GM12878 (cell line): ENCODE results near the gene RERE. TPM values are rescaled to one million over a fixed set of nuclear protein-coding genes. Genes with fewer than 3 reads are reported as not detected.

Experiments used
- ATAC-seq: fragments of 200-7000 bp; cut with Tn5 transposase; 3 replicates; pipeline ENCODE4 v1.9.1; 2020; ENCODE audit warnings: mild to moderate bottlenecking, moderate library complexity
- BruUV-seq: library from RNA; stranded (reverse); fragments of 400-500 nt; replicated peaks from 2 replicates; lab custom pipeline; 2021; lab: Mats Ljungman, UMichigan
- CTCF ChIA-PET: fragments of 300-600 bp; sonication (Branson Sonifier 250); formaldehyde crosslinking; extraction: SDS; loops from one replicate; lab custom pipeline; 2021; ENCODE audit warnings: inconsistent platforms; lab: Yijun Ruan, JAX
- POLR2A ChIA-PET: fragments of 350-600 bp; formaldehyde crosslinking; extraction: SDS; loops from one replicate; lab custom pipeline; 2021; ENCODE audit warnings: inconsistent platforms; lab: Charles Lee
- RAD21 ChIA-PET: fragments of 300-600 bp; sonication (Branson Sonifier 250); formaldehyde crosslinking; loops from one replicate; lab custom pipeline; 2023; ENCODE audit warnings: antibody characterized with exemption; ENCODE audit not compliant: unreplicated experiment; lab: Charles Lee
- SMC1A ChIA-PET: fragments of 300-600 bp; sonication (Branson Sonifier 250); formaldehyde crosslinking; loops from one replicate; lab custom pipeline; 2023; ENCODE audit not compliant: unreplicated experiment, uncharacterized antibody; lab: Charles Lee
- DNase-seq: peaks from one replicate; pipeline ENCODE4 v3.0.0-alpha.2; 2011; ENCODE audit warnings: low read depth, low spot score
- FAIRE-seq: peaks from 3 replicates; lab custom pipeline; 2011; peaks lifted over from hg19 to GRCh38; lab: Jason Lieb, UNC
- H2AFZ ChIP-seq: 2 replicates; pipeline ENCODE4 v1.6.0; 2011; ENCODE audit warnings: low read depth, low read length, control low read depth; ENCODE audit not compliant: control insufficient read depth
- H3K27ac ChIP-seq: 2 replicates; pipeline ENCODE4 v1.5.1; 2011; ENCODE audit warnings: control low read depth; ENCODE audit not compliant: control insufficient read depth, insufficient read depth
- H3K27me3 ChIP-seq, 2 experiments: replicated peaks in 1 of 2; 2 replicates each; pipeline versions ENCODE4 v1.6.0 to v1.6.1; 2011; ENCODE audit warnings: low read length in 1 of 2; ENCODE audit not compliant: control insufficient read depth in 2 of 2, insufficient read depth in 2 of 2
- H3K36me3 ChIP-seq, 2 experiments: 2 replicates each; pipeline ENCODE4 v1.5.1; 2011; ENCODE audit warnings: low read length in 1 of 2; ENCODE audit not compliant: control insufficient read depth in 2 of 2, insufficient read depth in 2 of 2
- H3K4me1 ChIP-seq: 2 replicates; pipeline ENCODE4 v1.6.1; 2011; ENCODE audit warnings: mild to moderate bottlenecking, low read length, moderate library complexity, mixed read lengths; ENCODE audit not compliant: control insufficient read depth, insufficient read depth
- H3K4me2 ChIP-seq: 2 replicates; pipeline ENCODE4 v1.6.0; 2011; ENCODE audit warnings: control low read depth; ENCODE audit not compliant: control insufficient read depth, insufficient read depth
- H3K4me3 ChIP-seq: fragments of 200-600 bp; sonication (generic); 2 replicates; pipeline ENCODE4 v1.5.1; 2016
- H3K79me2 ChIP-seq: 2 replicates; pipeline ENCODE4 v1.6.0; 2011; ENCODE audit warnings: low read length; ENCODE audit not compliant: control insufficient read depth, insufficient read depth
- H3K9ac ChIP-seq: 2 replicates; pipeline ENCODE4 v1.8.0; 2011; ENCODE audit warnings: low read length, control low read depth, mixed read lengths; ENCODE audit not compliant: control insufficient read depth, insufficient read depth
- H3K9me3 ChIP-seq: replicated peaks from 3 replicates; pipeline ENCODE4 v1.5.1; 2011; ENCODE audit warnings: mild to moderate bottlenecking, low read length; ENCODE audit not compliant: control insufficient read depth, insufficient read depth
- H4K20me1 ChIP-seq: 2 replicates; pipeline ENCODE4 v1.6.0; 2011; ENCODE audit not compliant: control insufficient read depth, insufficient read depth
- ASH2L ChIP-seq: fragments of 300-600, 200-600 bp; sonication (generic); IDR thresholded peaks from 2 replicates; pipeline ENCODE4 v1.6.1; 2017; ENCODE audit warnings: low read depth, mild to moderate bottlenecking, borderline replicate concordance
- EP300 ChIP-seq, 2 experiments: fragments of 150-350 bp in 1 of 2; IDR thresholded peaks; 2 replicates each; pipeline ENCODE4 v1.6.1; 2011 to 2012; ENCODE audit warnings: low read depth in 2 of 2, low read length in 2 of 2, borderline replicate concordance in 1 of 2, improper control_type of control experiment in 1 of 2, inconsistent platforms in 1 of 2; ENCODE audit not compliant: control insufficient read depth in 1 of 2
- KAT2A ChIP-seq: conservative IDR thresholded peaks from 2 replicates; pipeline ENCODE4 v1.6.1; 2011; ENCODE audit warnings: low read depth, low read length; ENCODE audit not compliant: control insufficient read depth
- POLR2A ChIP-seq: IDR thresholded peaks from 2 replicates; pipeline ENCODE4 v1.6.1; 2011; ENCODE audit warnings: low read depth, mild to moderate bottlenecking, low read length
- TCF3 ChIP-seq: IDR thresholded peaks from 2 replicates; pipeline ENCODE4 v1.6.1; 2012; ENCODE audit warnings: low read depth, mild to moderate bottlenecking, low read length, borderline replicate concordance; ENCODE audit not compliant: insufficient read depth
- WRNIP1 ChIP-seq: IDR thresholded peaks from 2 replicates; pipeline ENCODE4 v1.6.1; 2011; ENCODE audit warnings: low read depth, low read length, improper control_type of control experiment, borderline replicate concordance
- WGBS: methylation state at CpG from one replicate; pipeline ENCODE4 v1.1.6; 2016; ENCODE audit warnings: low lambda C conversion rate; ENCODE audit not compliant: insufficient replicate concordance, insufficient coverage; ENCODE audit errors: missing lambda C conversion rate; 5-methylcytosine and 5-hydroxymethylcytosine counted together
- in situ Hi-C: fragments of 300-500 bp; cut with MboI; formaldehyde crosslinking; loops from 9 replicates; pipeline ENCODE4 v1.14.3; 2018; ENCODE audit warnings: mixed read lengths
- intact Hi-C: fragments of 100-400 bp; cut with micrococcal nuclease; formaldehyde crosslinking; loops from one replicate; pipeline ENCODE4 v1.14.2; 2022; ENCODE audit not compliant: unreplicated experiment
- polyA plus RNA-seq, 11 experiments: library from polyadenylated mRNA; depleted of rRNA in 4 of 11; unstranded in 6 of 11; stranded (reverse) in 5 of 11; fragments of >200 nt; fragmentation: Nextera tagmentation in 4 of 11; fragmentation: Illumina TruSeq in 1 of 11; extraction: Ambion mirVana in 4 of 11; extraction: Trizol in 1 of 11; gene quantifications; 1 replicate in 1 of 11; 2 replicates in 10 of 11; pipeline versions ENCODE4 v1.2.1 to v1.2.3, GENCODE V29; 2011 to 2016; ENCODE audit warnings: inconsistent platforms in 2 of 11, missing spikeins in 2 of 11, low read depth in 1 of 11
- total RNA-seq, 4 experiments: library from RNA; depleted of rRNA in 3 of 4; stranded (reverse); fragments of >200 nt in 3 of 4; fragmentation: Illumina TruSeq in 1 of 4; extraction: Trizol in 1 of 4; gene quantifications; 2 replicates each; pipeline versions ENCODE4 v1.2.1 to v1.2.3, GENCODE V29; 2013 to 2021
- TF ChIP-seq, protein P1 (sequence below): fragments of 450-650 bp; conservative IDR thresholded peaks from 2 replicates; pipeline ENCODE4 v1.6.1; 2017; ENCODE audit warnings: mild to moderate bottlenecking, moderate library complexity
- TF ChIP-seq, protein P2 (sequence below): fragments of 450-650 bp; formaldehyde crosslinking; IDR thresholded peaks from 2 replicates; pipeline ENCODE4 v1.5.0; 2022; ENCODE audit warnings: mild to moderate bottlenecking, missing genetic modification characterization

Gene RERE
- total and polyA plus RNA-seq, 10 of the 15 experiments (the other 5 are each of a cell fraction or from before 2014, with no cell fraction given), result 5.2 to 60.5 (median 20.2) TPM

DNA sequence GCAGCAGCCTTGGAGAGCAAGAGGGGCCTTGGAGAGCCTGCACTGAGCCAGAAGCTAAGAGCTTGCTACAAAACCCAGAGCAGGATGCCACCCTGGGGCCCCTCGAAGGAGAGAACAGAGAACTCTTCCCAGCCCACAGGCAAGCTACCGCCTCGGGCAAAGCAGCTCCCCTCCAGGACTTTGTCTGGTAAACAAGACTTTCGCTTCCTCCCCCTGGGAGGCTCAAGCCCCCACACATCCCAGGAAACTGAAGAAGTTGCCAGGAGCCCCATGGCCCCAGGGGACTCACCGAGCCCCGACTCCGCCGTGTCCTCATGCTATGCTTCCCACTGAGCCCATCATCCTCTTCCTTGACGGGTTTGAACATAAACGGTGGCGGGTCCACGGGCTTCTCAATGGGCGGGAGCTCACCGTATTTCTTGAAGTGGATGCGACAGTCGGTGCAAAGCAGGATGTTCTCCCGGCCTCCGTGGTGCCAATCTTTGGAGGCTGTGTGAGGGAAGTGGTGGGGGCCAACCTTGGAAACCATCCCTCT, 453.6 kb downstream of the RERE start:
- no peak for FAIRE-seq
- WGBS, result 93% methylated on average over 18 of the region's 18 CpGs
- no peak for TF ChIP-seq EP300 (IDR thresholded peaks at IDR 0.05; ENCODE audit: borderline replicate concordance in 1 of 2, control insufficient read depth in 1 of 2, low read depth in 2 of 2, low read length in 2 of 2)
- no peak for TF ChIP-seq TCF3
- TF ChIP-seq POLR2A, result 0 out of 2 replicates have a peak, but pooled peaks have one; percentile 5
- no peak for DNase-seq
- Histone ChIP-seq H3K27ac (no peak overlapping the region), H2AFZ (no peak overlapping the region), H3K9me3 (no peaks in the 10 kb centered on the region), H3K4me2 (no peak overlapping the region), H3K27me3 (no peaks in the 10 kb centered on the region), H3K36me3 (peaks cover 14 to 50% of the 10 kb centered on the region in 2 experiments), H4K20me1 (no peaks in the 10 kb centered on the region), H3K4me1 (no peaks in the 10 kb centered on the region), H3K4me3 (no peak overlapping the region), H3K9ac (no peak overlapping the region), H3K79me2 (no peaks in the 10 kb centered on the region; the same call in 1 of the 2 replicates)
- CTCF ChIA-PET, result interaction anchor here (1.0 kb wide), 1 partner anchor 383 kb away, joined by 3 read pairs; no protein-coding TSS in a partner anchor
- no TSS peak for BruUV-seq
- RAD21 ChIA-PET, result no interaction called here
- in situ Hi-C loops (no loop called here), intact Hi-C loops (no loop called here)
- POLR2A ChIA-PET, result no interaction called here
- no peak for ATAC-seq
- SMC1A ChIA-PET, result no interaction called here

DNA sequence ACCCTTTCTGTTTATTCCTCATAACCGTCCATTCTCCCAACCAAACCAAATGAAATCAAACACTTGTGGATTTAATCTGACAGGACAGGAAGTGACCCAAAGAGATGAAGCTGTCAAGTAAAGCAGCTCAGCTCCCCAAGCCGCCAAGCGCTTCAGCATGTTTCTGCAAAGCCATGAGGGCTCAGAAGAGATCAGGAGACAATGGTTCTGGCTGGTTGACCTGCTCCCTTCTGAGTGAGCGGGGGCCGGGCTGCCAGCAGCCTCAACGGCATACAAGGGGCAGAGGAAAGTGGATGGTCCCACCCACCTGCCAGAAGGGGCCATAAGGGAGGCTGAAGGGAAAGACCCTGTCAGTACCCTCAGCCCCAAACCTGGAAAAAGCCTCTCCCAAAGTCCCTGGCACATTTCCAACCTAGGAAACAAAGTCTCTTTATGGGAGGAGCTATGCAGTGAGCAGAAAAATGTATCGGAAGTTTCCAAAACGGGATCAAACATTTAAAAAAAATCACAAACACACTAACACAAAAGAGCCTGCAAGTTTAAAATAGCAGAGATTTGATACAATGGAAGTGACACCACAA, 454.2 kb downstream of the RERE start:
- no peak for FAIRE-seq
- Histone ChIP-seq H3K36me3 (peaks cover 15 to 55% of the 10 kb centered on the region in 2 experiments), H3K27me3 (no peaks in the 10 kb centered on the region), H3K4me2 (no peak overlapping the region), H3K9me3 (no peaks in the 10 kb centered on the region), H2AFZ (no peak overlapping the region), H3K4me3 (no peak overlapping the region), H3K4me1 (no peaks in the 10 kb centered on the region), H3K27ac (no peak overlapping the region), H4K20me1 (no peaks in the 10 kb centered on the region), H3K9ac (no peak overlapping the region), H3K79me2 (no peaks in the 10 kb centered on the region; the same call in 1 of the 2 replicates)
- ChIA-PET RAD21 (no interaction called here), SMC1A (no interaction called here), CTCF (interaction anchor here (1.0 kb wide), 1 partner anchor 382 kb away, joined by 3 read pairs; no protein-coding TSS in a partner anchor), POLR2A (no interaction called here)
- in situ Hi-C loops (no loop called here), intact Hi-C loops (no loop called here)
- BruUV-seq, result no TSS peak
- WGBS, result 87% methylated on average over 8 of the region's 8 CpGs
- no peak for ATAC-seq
- DNase-seq, result no peak
- TF ChIP-seq, protein P1, sequence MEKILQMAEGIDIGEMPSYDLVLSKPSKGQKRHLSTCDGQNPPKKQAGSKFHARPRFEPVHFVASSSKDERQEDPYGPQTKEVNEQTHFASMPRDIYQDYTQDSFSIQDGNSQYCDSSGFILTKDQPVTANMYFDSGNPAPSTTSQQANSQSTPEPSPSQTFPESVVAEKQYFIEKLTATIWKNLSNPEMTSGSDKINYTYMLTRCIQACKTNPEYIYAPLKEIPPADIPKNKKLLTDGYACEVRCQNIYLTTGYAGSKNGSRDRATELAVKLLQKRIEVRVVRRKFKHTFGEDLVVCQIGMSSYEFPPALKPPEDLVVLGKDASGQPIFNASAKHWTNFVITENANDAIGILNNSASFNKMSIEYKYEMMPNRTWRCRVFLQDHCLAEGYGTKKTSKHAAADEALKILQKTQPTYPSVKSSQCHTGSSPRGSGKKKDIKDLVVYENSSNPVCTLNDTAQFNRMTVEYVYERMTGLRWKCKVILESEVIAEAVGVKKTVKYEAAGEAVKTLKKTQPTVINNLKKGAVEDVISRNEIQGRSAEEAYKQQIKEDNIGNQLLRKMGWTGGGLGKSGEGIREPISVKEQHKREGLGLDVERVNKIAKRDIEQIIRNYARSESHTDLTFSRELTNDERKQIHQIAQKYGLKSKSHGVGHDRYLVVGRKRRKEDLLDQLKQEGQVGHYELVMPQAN, result no peak
- no peak for TF ChIP-seq WRNIP1
- TF ChIP-seq, protein P2, sequence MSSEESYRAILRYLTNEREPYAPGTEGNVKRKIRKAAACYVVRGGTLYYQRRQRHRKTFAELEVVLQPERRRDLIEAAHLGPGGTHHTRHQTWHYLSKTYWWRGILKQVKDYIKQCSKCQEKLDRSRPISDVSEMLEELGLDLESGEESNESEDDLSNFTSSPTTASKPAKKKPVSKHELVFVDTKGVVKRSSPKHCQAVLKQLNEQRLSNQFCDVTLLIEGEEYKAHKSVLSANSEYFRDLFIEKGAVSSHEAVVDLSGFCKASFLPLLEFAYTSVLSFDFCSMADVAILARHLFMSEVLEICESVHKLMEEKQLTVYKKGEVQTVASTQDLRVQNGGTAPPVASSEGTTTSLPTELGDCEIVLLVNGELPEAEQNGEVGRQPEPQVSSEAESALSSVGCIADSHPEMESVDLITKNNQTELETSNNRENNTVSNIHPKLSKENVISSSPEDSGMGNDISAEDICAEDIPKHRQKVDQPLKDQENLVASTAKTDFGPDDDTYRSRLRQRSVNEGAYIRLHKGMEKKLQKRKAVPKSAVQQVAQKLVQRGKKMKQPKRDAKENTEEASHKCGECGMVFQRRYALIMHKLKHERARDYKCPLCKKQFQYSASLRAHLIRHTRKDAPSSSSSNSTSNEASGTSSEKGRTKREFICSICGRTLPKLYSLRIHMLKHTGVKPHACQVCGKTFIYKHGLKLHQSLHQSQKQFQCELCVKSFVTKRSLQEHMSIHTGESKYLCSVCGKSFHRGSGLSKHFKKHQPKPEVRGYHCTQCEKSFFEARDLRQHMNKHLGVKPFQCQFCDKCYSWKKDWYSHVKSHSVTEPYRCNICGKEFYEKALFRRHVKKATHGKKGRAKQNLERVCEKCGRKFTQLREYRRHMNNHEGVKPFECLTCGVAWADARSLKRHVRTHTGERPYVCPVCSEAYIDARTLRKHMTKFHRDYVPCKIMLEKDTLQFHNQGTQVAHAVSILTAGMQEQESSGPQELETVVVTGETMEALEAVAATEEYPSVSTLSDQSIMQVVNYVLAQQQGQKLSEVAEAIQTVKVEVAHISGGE (CRISPR knock-in tag), result no peak
- no peak for TF ChIP-seq KAT2A
- no peak for TF ChIP-seq ASH2L
